PC-9 (cell line): Measurements from ENCODE around the gene MAGI1. TPM values are rescaled to one million over a fixed set of nuclear protein-coding genes. Genes with fewer than 3 reads are reported as not detected.

ENCODE experiments used
- BruUV-seq: library from RNA; stranded (reverse); fragments of 400-500 nt; replicated peaks from 2 replicates; lab custom pipeline; 2021; lab: Mats Ljungman, UMichigan
- CTCF ChIA-PET: fragments of 300-600 bp; sonication (Branson Sonifier 250); formaldehyde crosslinking; loops from one replicate; lab custom pipeline; 2022; ENCODE audit warnings: antibody characterized with exemption; lab: Charles Lee
- POLR2A ChIA-PET: fragments of 300-600 bp; sonication (Branson Sonifier 250); formaldehyde crosslinking; loops from one replicate; lab custom pipeline; 2022; ENCODE audit warnings: antibody characterized with exemption; ENCODE audit not compliant: unreplicated experiment; lab: Charles Lee
- DNase-seq, 2 experiments: peaks; one replicate each; pipeline versions ENCODE4 v3.0.0 to v3.0.0-alpha.2; 2015 to 2022; ENCODE audit warnings: mixed read lengths in 1 of 2
- H2AFZ ChIP-seq: fragments of 200-600 bp; sonication (generic); 2 replicates; pipeline ENCODE4 v1.8.1; 2017; ENCODE audit warnings: antibody characterized with exemption
- H3F3A ChIP-seq: fragments of 200-600 bp; sonication (generic); 2 replicates; pipeline ENCODE4 v1.8.1; 2017; ENCODE audit warnings: antibody characterized with exemption, mild to moderate bottlenecking, low read depth; ENCODE audit not compliant: insufficient read depth
- H3K27ac ChIP-seq: fragments of 200-600 bp; sonication (generic); 2 replicates; pipeline ENCODE4 v1.6.1; 2016; ENCODE audit warnings: mixed run types
- H3K27me3 ChIP-seq: fragments of 200-600 bp; sonication (generic); 2 replicates; pipeline ENCODE4 v1.6.1; 2016; ENCODE audit warnings: low read depth, mixed run types; ENCODE audit not compliant: insufficient read depth
- H3K36me3 ChIP-seq: fragments of 200-600 bp; sonication (generic); 2 replicates; pipeline ENCODE4 v1.6.1; 2016; ENCODE audit warnings: low read depth, mixed run types
- H3K4me1 ChIP-seq: fragments of 200-600 bp; sonication (generic); replicated peaks from 2 replicates; pipeline ENCODE4 v1.6.1; 2016; ENCODE audit warnings: mixed run types; ENCODE audit not compliant: insufficient read depth
- H3K4me2 ChIP-seq: fragments of 200-600 bp; sonication (generic); 2 replicates; pipeline ENCODE4 v1.6.1; 2017; ENCODE audit warnings: mixed run types
- H3K4me3 ChIP-seq: fragments of 200-600 bp; sonication (generic); 2 replicates; pipeline ENCODE4 v1.6.1; 2016; ENCODE audit warnings: mixed run types
- H3K79me2 ChIP-seq: fragments of 200-600 bp; sonication (generic); 2 replicates; pipeline ENCODE4 v1.6.1; 2017; ENCODE audit warnings: low read depth, mixed run types
- H3K9me2 ChIP-seq: fragments of 200-600 bp; sonication (generic); 2 replicates; pipeline ENCODE4 v1.8.1; 2017; ENCODE audit warnings: mild to moderate bottlenecking; ENCODE audit not compliant: insufficient read depth
- H3K9me3 ChIP-seq: fragments of 200-600 bp; sonication (generic); 2 replicates; pipeline ENCODE4 v1.8.1; 2016; ENCODE audit warnings: low read depth; ENCODE audit not compliant: insufficient read depth
- H4K20me1 ChIP-seq: fragments of 200-600 bp; sonication (generic); 2 replicates; pipeline ENCODE4 v1.8.1; 2017; ENCODE audit not compliant: insufficient read depth
- EZH2 ChIP-seq: fragments of 200-600 bp; sonication (generic); IDR thresholded peaks from 2 replicates; pipeline ENCODE4 v1.8.0; 2017; ENCODE audit warnings: antibody characterized with exemption, low read depth
- intact Hi-C: fragments of 100-400 bp; cut with micrococcal nuclease; formaldehyde crosslinking; loops from one replicate; pipeline ENCODE4 v1.10.0; 2022; ENCODE audit not compliant: unreplicated experiment
- total RNA-seq: library from RNA; stranded (reverse); gene quantifications from 2 replicates; pipeline ENCODE4 v1.2.3, GENCODE V29; 2021
- TF ChIP-seq, protein P1 (sequence below): fragments of 200-600 bp; sonication (generic); conservative IDR thresholded peaks from 2 replicates; pipeline ENCODE4 v1.6.1; 2017; ENCODE audit warnings: mixed run types, antibody characterized with exemption, mild to moderate bottlenecking, moderate library complexity

The MAGI1 gene
- total RNA-seq, 1 experiment from 2014 or later = 23.3 TPM

DNA sequence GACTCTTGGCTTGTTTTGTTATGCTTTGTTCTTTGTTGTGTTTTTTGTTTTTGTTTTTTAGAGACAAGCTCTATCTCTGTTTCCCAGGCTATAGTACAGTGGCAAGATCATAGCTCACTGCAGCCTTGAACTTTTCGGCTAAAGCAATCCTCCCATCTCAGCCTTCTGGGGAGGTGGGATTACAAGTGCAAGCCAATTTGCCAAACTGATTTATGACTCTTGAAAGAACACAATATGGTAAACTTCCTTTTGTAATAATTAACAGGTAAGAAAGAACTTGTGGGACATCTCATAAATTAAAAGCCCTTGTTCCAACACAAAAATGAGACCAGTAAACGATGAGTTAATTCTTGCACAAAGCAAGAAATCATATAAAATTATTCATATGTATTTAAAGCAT, 476.3 kb downstream of the MAGI1 start:
- no peaks in the 10 kb centered on the region for H3K79me2 ChIP-seq
- no peak for TF ChIP-seq EZH2
- TF ChIP-seq, protein P1, sequence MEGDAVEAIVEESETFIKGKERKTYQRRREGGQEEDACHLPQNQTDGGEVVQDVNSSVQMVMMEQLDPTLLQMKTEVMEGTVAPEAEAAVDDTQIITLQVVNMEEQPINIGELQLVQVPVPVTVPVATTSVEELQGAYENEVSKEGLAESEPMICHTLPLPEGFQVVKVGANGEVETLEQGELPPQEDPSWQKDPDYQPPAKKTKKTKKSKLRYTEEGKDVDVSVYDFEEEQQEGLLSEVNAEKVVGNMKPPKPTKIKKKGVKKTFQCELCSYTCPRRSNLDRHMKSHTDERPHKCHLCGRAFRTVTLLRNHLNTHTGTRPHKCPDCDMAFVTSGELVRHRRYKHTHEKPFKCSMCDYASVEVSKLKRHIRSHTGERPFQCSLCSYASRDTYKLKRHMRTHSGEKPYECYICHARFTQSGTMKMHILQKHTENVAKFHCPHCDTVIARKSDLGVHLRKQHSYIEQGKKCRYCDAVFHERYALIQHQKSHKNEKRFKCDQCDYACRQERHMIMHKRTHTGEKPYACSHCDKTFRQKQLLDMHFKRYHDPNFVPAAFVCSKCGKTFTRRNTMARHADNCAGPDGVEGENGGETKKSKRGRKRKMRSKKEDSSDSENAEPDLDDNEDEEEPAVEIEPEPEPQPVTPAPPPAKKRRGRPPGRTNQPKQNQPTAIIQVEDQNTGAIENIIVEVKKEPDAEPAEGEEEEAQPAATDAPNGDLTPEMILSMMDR = no peak
- POLR2A ChIA-PET = no interaction called here
- no peak overlapping the region for H2AFZ ChIP-seq
- BruUV-seq = no TSS peak
- no peak overlapping the region for H3K4me3 ChIP-seq
- H3K9me3 ChIP-seq = no peaks in the 10 kb centered on the region
- H3F3A ChIP-seq = no peaks in the 10 kb centered on the region
- H3K4me1 ChIP-seq = no peaks in the 10 kb centered on the region
- no peak for DNase-seq
- no peaks in the 10 kb centered on the region for H3K9me2 ChIP-seq
- H3K36me3 ChIP-seq = no peaks in the 10 kb centered on the region
- intact Hi-C loops = no loop called here
- H4K20me1 ChIP-seq = no peaks in the 10 kb centered on the region
- CTCF ChIA-PET = no interaction called here
- no peak overlapping the region for H3K4me2 ChIP-seq
- H3K27ac ChIP-seq = no peak overlapping the region
- no peaks in the 10 kb centered on the region for H3K27me3 ChIP-seq

DNA sequence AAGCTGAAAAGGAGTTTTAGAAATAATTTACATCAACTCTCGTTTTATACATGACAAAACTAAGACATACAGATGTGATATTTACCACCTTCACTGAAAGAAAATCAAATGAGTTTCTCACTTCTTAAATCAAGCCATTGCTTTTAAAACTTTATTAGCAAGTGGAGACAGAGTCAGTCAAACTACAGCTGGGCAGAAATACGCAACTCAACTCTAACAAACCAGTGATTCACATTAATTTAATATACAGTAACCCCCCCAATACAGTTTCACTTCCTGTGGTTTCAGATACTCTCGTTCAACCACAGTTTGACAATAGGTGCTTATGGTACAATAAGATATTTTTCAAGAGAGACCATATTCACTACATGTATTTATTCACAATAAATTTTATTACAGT, 477.1 kb downstream of the MAGI1 start:
- no peak for DNase-seq
- no peaks in the 10 kb centered on the region for H3K4me1 ChIP-seq
- BruUV-seq = no TSS peak
- no peak for TF ChIP-seq EZH2
- TF ChIP-seq, protein P1 = no peak
- H3K4me2 ChIP-seq = no peak overlapping the region
- no peak overlapping the region for H3K27ac ChIP-seq
- no peaks in the 10 kb centered on the region for H3K36me3 ChIP-seq
- H3F3A ChIP-seq = no peaks in the 10 kb centered on the region
- H4K20me1 ChIP-seq = no peaks in the 10 kb centered on the region
- H3K4me3 ChIP-seq = no peak overlapping the region
- POLR2A ChIA-PET = no interaction called here
- H3K79me2 ChIP-seq = no peaks in the 10 kb centered on the region
- intact Hi-C loops = no loop called here
- CTCF ChIA-PET = no interaction called here
- no peaks in the 10 kb centered on the region for H3K9me3 ChIP-seq
- no peak overlapping the region for H2AFZ ChIP-seq
- no peaks in the 10 kb centered on the region for H3K27me3 ChIP-seq
- H3K9me2 ChIP-seq = no peaks in the 10 kb centered on the region

- Histone ChIP-seq H3K27me3 (no peaks in the 10 kb centered on the region), H3K79me2 (no peaks in the 10 kb centered on the region), H3F3A (no peaks in the 10 kb centered on the region), H3K9me3 (no peaks in the 10 kb centered on the region), H3K9me2 (no peaks in the 10 kb centered on the region), H3K4me3 (no peak overlapping the region), H3K4me2 (no peak overlapping the region), H3K36me3 (no peaks in the 10 kb centered on the region), H4K20me1 (no peaks in the 10 kb centered on the region), H3K27ac (no peak overlapping the region), H3K4me1 (no peaks in the 10 kb centered on the region), H2AFZ (no peak overlapping the region)
- ChIA-PET POLR2A (interaction anchor here (0.7 kb wide), 1 partner anchor 55 kb away, joined by 3 read pairs; no protein-coding TSS in a partner anchor), CTCF (no interaction called here)
- DNase-seq = no peak
- no peak for TF ChIP-seq EZH2
- TF ChIP-seq, protein P1 = no peak
- intact Hi-C loops = no loop called here
- no TSS peak for BruUV-seq
Measured at GRCh38 chr3:65560901-65561300, 477.8 kb downstream of the MAGI1 start.
